ENCODE measurements around the gene TIPARP.

The TIPARP gene

GRCh38 chr3:156631323-156631722, 43.1 kb upstream of the TIPARP start:
- no peak for TF ChIP-seq CTCF (IDR thresholded peaks at IDR 0.05; ENCODE audit: borderline replicate concordance, insufficient read depth, low read depth, low read length)
- H3K4me3 ChIP-seq (ENCODE audit: low read depth, low read length): no peak overlapping the region

GRCh38 chr3:156632601-156633000, 41.8 kb upstream of the TIPARP start:
- TF ChIP-seq CTCF (IDR thresholded peaks at IDR 0.05; ENCODE audit: borderline replicate concordance, insufficient read depth, low read depth, low read length): no peak
- H3K4me3 ChIP-seq (ENCODE audit: low read depth, low read length): no peak overlapping the region

- no peak for TF ChIP-seq CTCF (IDR thresholded peaks at IDR 0.05; ENCODE audit: borderline replicate concordance, insufficient read depth, low read depth, low read length)
- H3K4me3 ChIP-seq (ENCODE audit: low read depth, low read length): no peak overlapping the region
Observed at GRCh38 chr3:156633335-156633734, 41.1 kb upstream of the TIPARP start.

- H3K4me3 ChIP-seq (ENCODE audit: low read depth, low read length): no peak overlapping the region
- TF ChIP-seq CTCF (IDR thresholded peaks at IDR 0.05; ENCODE audit: borderline replicate concordance, insufficient read depth, low read depth, low read length): no peak
Observed at GRCh38 chr3:156635034-156635433, 39.4 kb upstream of the TIPARP start.

GRCh38 chr3:156635973-156636372, 38.4 kb upstream of the TIPARP start:
- no peak overlapping the region for H3K4me3 ChIP-seq (ENCODE audit: low read depth, low read length)
- no peak for TF ChIP-seq CTCF (IDR thresholded peaks at IDR 0.05; ENCODE audit: borderline replicate concordance, insufficient read depth, low read depth, low read length)

- H3K4me3 ChIP-seq (ENCODE audit: low read depth, low read length): no peak overlapping the region
- TF ChIP-seq CTCF (IDR thresholded peaks at IDR 0.05; ENCODE audit: borderline replicate concordance, insufficient read depth, low read depth, low read length): no peak
Observed at GRCh38 chr3:156637480-156638022, 36.8 kb upstream of the TIPARP start.

GRCh38 chr3:156638271-156638670, 36.1 kb upstream of the TIPARP start:
- no peak overlapping the region for H3K4me3 ChIP-seq (ENCODE audit: low read depth, low read length)
- TF ChIP-seq CTCF (IDR thresholded peaks at IDR 0.05; ENCODE audit: borderline replicate concordance, insufficient read depth, low read depth, low read length): no peak

Data from GM12875 (cell line).